HL-60 (cell line): ENCODE data around the gene GPHB5.

ENCODE experiments used
- CTCF ChIP-seq: IDR thresholded peaks from one replicate; pipeline ENCODE4 v1.5.1; 2011; ENCODE audit warnings: low read length, control low read depth, inconsistent platforms; ENCODE audit not compliant: insufficient read depth
- GABPA ChIP-seq: IDR thresholded peaks from 2 replicates; pipeline ENCODE4 v1.6.1; 2012; ENCODE audit warnings: low read depth
- POLR2AphosphoS5 ChIP-seq: IDR thresholded peaks from 2 replicates; pipeline ENCODE4 v1.6.1; 2012; ENCODE audit warnings: low read depth

- TF ChIP-seq CTCF: no peak
- no peak for TF ChIP-seq POLR2AphosphoS5
- no peak for TF ChIP-seq GABPA
Observed at GRCh38 chr14:63267171-63267570, 51.6 kb downstream of the GPHB5 start.
